ENCODE measurements around the gene STOX2. TPM values are rescaled to one million over a fixed set of nuclear protein-coding genes. Genes with fewer than 3 reads are reported as not detected.

The STOX2 gene
- total and polyA plus RNA-seq, 2 donors (not counting 3 experiments of a cell fraction or from before 2014, with no cell fraction given), result 0.03 to 0.24 TPM

DNA sequence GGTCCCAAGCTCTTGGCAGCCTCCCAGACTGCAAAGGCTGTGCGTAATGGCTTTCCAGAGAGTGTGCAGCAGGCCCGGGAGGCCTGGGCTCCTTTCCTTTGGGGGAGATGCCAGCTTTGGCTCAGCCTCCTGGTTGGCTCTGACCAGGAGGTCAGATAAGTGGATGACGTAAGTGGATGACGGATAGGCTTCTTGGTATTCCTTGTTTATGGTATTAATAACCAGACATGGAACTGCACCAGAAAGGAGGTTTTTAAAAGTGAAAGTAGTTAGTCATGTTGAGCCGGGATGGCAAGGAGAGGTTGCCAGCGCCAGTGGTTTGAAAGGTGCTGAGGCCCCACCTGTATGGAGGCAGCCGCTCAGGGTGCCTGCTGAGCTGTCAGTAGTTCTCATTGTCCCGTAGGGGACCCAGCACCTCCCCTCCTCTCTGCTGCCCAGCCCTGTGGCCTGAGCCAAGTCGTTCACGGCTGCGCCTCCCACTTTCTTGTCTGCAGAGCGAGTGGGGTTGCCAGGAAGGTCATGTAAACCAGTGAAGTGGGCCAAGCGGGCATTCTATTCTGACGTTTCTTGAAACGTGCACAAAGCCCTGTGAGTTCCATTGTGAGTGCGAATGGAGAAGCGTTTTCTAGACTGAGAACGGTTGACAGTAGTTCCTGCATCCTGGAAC lies 28.7 kb upstream of the STOX2 start:
- Histone ChIP-seq H3K27ac (ENCODE audit: insufficient read depth, low read depth, low read length) (peak overlapping the region; percentile 3), H3K36me3 (ENCODE audit: control insufficient read depth in 2 of 2, extremely low read depth in 1 of 2, insufficient read depth in 2 of 2, low read length in 2 of 2) (no peaks in the 10 kb centered on the region), H3K9ac (replicated peaks; ENCODE audit: extremely low read depth, insufficient read depth, low read length) (peak overlapping the region; percentile 25), H3K4me3 (replicated peaks in 1 of 3; ENCODE audit: insufficient read depth in 1 of 3, low read depth in 1 of 3, low read length in 3 of 3) (peak overlapping the region; percentile 24 to 44 (median 38)), H3K9me1 (replicated peaks; ENCODE audit: control insufficient read depth, extremely low read depth, insufficient read depth, low read length) (no peaks in the 10 kb centered on the region), H3K27me3 (ENCODE audit: control insufficient read depth in 2 of 2, insufficient read depth in 2 of 2, low read length in 2 of 2) (no peaks in the 10 kb centered on the region), H3K79me2 (ENCODE audit: control insufficient read depth, insufficient read depth, low read length) (no peaks in the 10 kb centered on the region), H3K9me3 (replicated peaks; ENCODE audit: control insufficient read depth, insufficient read depth, low read length) (no peaks in the 10 kb centered on the region), H3K4me2 (ENCODE audit: insufficient read depth, low read length) (peak overlapping the region; percentile 80), H4K20me1 (replicated peaks; ENCODE audit: control insufficient read depth, extremely low read depth, insufficient read depth, low read length) (no peaks in the 10 kb centered on the region), H3K4me1 (ENCODE audit: control insufficient read depth, extremely low read depth, insufficient read depth, low read length) (peaks cover 8% of the 10 kb centered on the region), H2AFZ (ENCODE audit: low read depth, low read length) (peak overlapping the region; percentile 96)
- FAIRE-seq, result no peak
- dilution Hi-C loops (cut with MboI; ENCODE audit: extremely low pct_ligation_motif_present, low sequenced_read_pairs) (no loop called here), intact Hi-C loops (cut with micrococcal nuclease) (no loop called here)
- TF ChIP-seq MYC (IDR thresholded peaks at IDR 0.05; ENCODE audit: low read depth, low read length), result no peak
- TF ChIP-seq, protein P1, sequence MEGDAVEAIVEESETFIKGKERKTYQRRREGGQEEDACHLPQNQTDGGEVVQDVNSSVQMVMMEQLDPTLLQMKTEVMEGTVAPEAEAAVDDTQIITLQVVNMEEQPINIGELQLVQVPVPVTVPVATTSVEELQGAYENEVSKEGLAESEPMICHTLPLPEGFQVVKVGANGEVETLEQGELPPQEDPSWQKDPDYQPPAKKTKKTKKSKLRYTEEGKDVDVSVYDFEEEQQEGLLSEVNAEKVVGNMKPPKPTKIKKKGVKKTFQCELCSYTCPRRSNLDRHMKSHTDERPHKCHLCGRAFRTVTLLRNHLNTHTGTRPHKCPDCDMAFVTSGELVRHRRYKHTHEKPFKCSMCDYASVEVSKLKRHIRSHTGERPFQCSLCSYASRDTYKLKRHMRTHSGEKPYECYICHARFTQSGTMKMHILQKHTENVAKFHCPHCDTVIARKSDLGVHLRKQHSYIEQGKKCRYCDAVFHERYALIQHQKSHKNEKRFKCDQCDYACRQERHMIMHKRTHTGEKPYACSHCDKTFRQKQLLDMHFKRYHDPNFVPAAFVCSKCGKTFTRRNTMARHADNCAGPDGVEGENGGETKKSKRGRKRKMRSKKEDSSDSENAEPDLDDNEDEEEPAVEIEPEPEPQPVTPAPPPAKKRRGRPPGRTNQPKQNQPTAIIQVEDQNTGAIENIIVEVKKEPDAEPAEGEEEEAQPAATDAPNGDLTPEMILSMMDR (IDR thresholded peaks at IDR 0.05; ENCODE audit: extremely low read depth in 1 of 2, insufficient read depth in 1 of 2, low read depth in 1 of 2, low read length in 2 of 2), result no peak
- TF ChIP-seq JUN (IDR thresholded peaks at IDR 0.05; ENCODE audit: borderline replicate concordance, insufficient read depth, insufficient read length, low read depth), result peak; percentile 25
- BruUV-seq (replicated peaks), result no TSS peak
- CTCF ChIA-PET, result interaction anchor here (0.8 to 1.0 kb wide), 2 partner anchors 291 to 293 kb away, joined by 3 read pairs; no protein-coding TSS in a partner anchor
- POLR2A ChIA-PET, result no interaction called here
- peak; percentile 68 for DNase-seq (ENCODE audit: low read depth, low spot score)

DNA sequence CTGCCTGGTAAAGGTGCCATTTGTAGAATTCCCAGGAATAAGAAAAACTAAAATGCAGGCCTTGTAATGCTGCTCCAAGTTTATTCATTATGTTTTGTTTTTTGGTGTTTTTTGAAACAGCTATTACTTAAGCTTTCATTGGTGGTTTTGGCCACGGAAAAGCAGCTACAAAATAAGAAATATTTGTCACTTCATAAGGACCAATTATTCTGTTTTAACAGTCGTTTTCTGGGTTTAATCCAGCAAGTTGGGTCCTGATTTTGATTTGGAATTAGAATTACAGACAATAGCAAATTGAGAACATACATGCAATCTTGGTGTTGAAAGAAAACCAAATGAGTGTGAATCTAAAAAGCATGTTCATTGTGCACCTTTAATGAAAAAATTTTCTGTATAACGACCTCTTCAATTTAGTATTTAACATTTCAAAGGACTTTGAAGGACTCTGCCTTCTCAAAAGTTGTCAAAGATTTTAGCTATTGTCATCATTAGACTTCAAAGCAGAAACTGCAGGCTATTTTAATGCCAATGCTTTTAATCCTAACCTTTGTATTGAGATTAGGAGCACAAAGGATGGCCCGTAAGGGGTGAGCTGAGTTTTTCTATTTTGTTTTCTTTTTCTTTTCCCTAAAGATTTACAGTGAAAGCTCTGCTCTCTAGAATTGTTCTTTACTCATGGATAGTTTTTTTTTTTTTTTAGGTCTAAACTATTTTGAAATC lies 26.7 kb upstream of the STOX2 start:
- H2AFZ ChIP-seq (ENCODE audit: low read depth, low read length), result no peak overlapping the region
- TF ChIP-seq MYC (IDR thresholded peaks at IDR 0.05; ENCODE audit: low read depth, low read length) (no peak), POLR2A (IDR thresholded peaks at IDR 0.05; ENCODE audit: low read depth, low read length) (no peak), JUN (IDR thresholded peaks at IDR 0.05; ENCODE audit: borderline replicate concordance, insufficient read depth, insufficient read length, low read depth) (no peak), GATA2 (IDR thresholded peaks at IDR 0.05; ENCODE audit: insufficient read depth, insufficient read length, low read depth, low read length) (no peak), EZH2 (IDR thresholded peaks at IDR 0.05; ENCODE audit: borderline replicate concordance, low read depth, low read length, severe bottlenecking) (no peak), FOS (IDR thresholded peaks at IDR 0.05; ENCODE audit: borderline replicate concordance, insufficient read depth, low read length) (no peak), POLR2AphosphoS5 (IDR thresholded peaks at IDR 0.05; ENCODE audit: insufficient read depth, low read depth, low read length) (no peak)
- TF ChIP-seq, protein P1 (IDR thresholded peaks at IDR 0.05; ENCODE audit: extremely low read depth in 1 of 2, insufficient read depth in 1 of 2, low read depth in 1 of 2, low read length in 2 of 2), result no peak
- TF ChIP-seq, protein P2, sequence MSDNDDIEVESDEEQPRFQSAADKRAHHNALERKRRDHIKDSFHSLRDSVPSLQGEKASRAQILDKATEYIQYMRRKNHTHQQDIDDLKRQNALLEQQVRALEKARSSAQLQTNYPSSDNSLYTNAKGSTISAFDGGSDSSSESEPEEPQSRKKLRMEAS (IDR thresholded peaks at IDR 0.05; ENCODE audit: insufficient read depth, insufficient read length), result no peak
- H3K27ac ChIP-seq (ENCODE audit: insufficient read depth, low read depth, low read length), result no peak overlapping the region
- H4K20me1 ChIP-seq (replicated peaks; ENCODE audit: control insufficient read depth, extremely low read depth, insufficient read depth, low read length), result no peaks in the 10 kb centered on the region
- FAIRE-seq (no peak), DNase-seq (ENCODE audit: low read depth, low spot score) (no peak)
- H3K4me3 ChIP-seq (replicated peaks in 1 of 3; ENCODE audit: insufficient read depth in 1 of 3, low read depth in 1 of 3, low read length in 3 of 3), result no peak overlapping the region
- H3K27me3 ChIP-seq (ENCODE audit: control insufficient read depth in 2 of 2, insufficient read depth in 2 of 2, low read length in 2 of 2), result no peaks in the 10 kb centered on the region
- CTCF ChIA-PET, result no interaction called here
- H3K9ac ChIP-seq (replicated peaks; ENCODE audit: extremely low read depth, insufficient read depth, low read length), result no peak overlapping the region
- BruUV-seq (replicated peaks), result no TSS peak
- no peaks in the 10 kb centered on the region for H3K9me1 ChIP-seq (replicated peaks; ENCODE audit: control insufficient read depth, extremely low read depth, insufficient read depth, low read length)
- POLR2A ChIA-PET, result no interaction called here
- no peaks in the 10 kb centered on the region for H3K9me3 ChIP-seq (replicated peaks; ENCODE audit: control insufficient read depth, insufficient read depth, low read length)
- H3K4me1 ChIP-seq (ENCODE audit: control insufficient read depth, extremely low read depth, insufficient read depth, low read length), result peaks cover 8% of the 10 kb centered on the region
- H3K36me3 ChIP-seq (ENCODE audit: control insufficient read depth in 2 of 2, extremely low read depth in 1 of 2, insufficient read depth in 2 of 2, low read length in 2 of 2), result no peaks in the 10 kb centered on the region
- dilution Hi-C loops (cut with MboI; ENCODE audit: extremely low pct_ligation_motif_present, low sequenced_read_pairs), result no loop called here
- no peak overlapping the region for H3K4me2 ChIP-seq (ENCODE audit: insufficient read depth, low read length)
- H3K79me2 ChIP-seq (ENCODE audit: control insufficient read depth, insufficient read depth, low read length), result no peaks in the 10 kb centered on the region
- intact Hi-C loops (cut with micrococcal nuclease), result no loop called here
